H9 (cell line): Measurements from ENCODE around the gene ARRB1. TPM values are rescaled to one million over a fixed set of nuclear protein-coding genes. Genes with fewer than 3 reads are reported as not detected.

Experiments used
- DNase-seq: peaks from one replicate; pipeline ENCODE4 v3.0.0-alpha.2; 2017
- H2AFZ ChIP-seq: one replicate; pipeline ENCODE4 v1.6.1; 2013; ENCODE audit warnings: mild to moderate bottlenecking, low read length, control low read depth, moderate library complexity
- H2AK5ac ChIP-seq: 2 replicates; pipeline ENCODE4 v1.6.1; 2013; ENCODE audit warnings: low read length, control low read depth, mixed read lengths; ENCODE audit not compliant: insufficient read length
- H2BK120ac ChIP-seq: one replicate; pipeline ENCODE4 v1.6.1; 2013; ENCODE audit warnings: low read depth, mild to moderate bottlenecking, low read length, control low read depth, inconsistent platforms; ENCODE audit not compliant: poor library complexity, severe bottlenecking
- H2BK12ac ChIP-seq: 2 replicates; pipeline ENCODE4 v1.6.1; 2013; ENCODE audit warnings: low read length, control low read depth, mixed read lengths, low read depth; ENCODE audit not compliant: insufficient read length
- H2BK15ac ChIP-seq: 2 replicates; pipeline ENCODE4 v1.6.1; 2013; ENCODE audit warnings: low read depth, low read length, control low read depth
- H2BK20ac ChIP-seq: one replicate; pipeline ENCODE4 v1.6.1; 2013; ENCODE audit warnings: low read depth, mild to moderate bottlenecking, low read length, control low read depth, inconsistent platforms; ENCODE audit not compliant: poor library complexity, severe bottlenecking
- H2BK5ac ChIP-seq: 2 replicates; pipeline ENCODE4 v1.6.1; 2013; ENCODE audit warnings: low read length, control low read depth, mixed read lengths; ENCODE audit not compliant: insufficient read length
- H3K14ac ChIP-seq: 2 replicates; pipeline ENCODE4 v1.6.1; 2013; ENCODE audit warnings: low read length, control low read depth; ENCODE audit not compliant: insufficient read depth
- H3K18ac ChIP-seq: 2 replicates; pipeline ENCODE4 v1.6.1; 2013; ENCODE audit warnings: low read depth, mild to moderate bottlenecking, mixed read lengths, low read length, control low read depth; ENCODE audit not compliant: insufficient read length
- H3K23ac ChIP-seq: 2 replicates; pipeline ENCODE4 v1.6.1; 2013; ENCODE audit warnings: low read length, control low read depth, mixed read lengths, low read depth; ENCODE audit not compliant: insufficient read length
- H3K23me2 ChIP-seq: 2 replicates; pipeline ENCODE4 v1.6.1; 2013; ENCODE audit warnings: low read depth, mild to moderate bottlenecking, mixed read lengths, low read length, control low read depth; ENCODE audit not compliant: insufficient read length, poor library complexity, severe bottlenecking
- H3K27ac ChIP-seq: 2 replicates; pipeline ENCODE4 v1.5.1; 2013; ENCODE audit warnings: low read length, control low read depth, mixed read lengths, low read depth; ENCODE audit not compliant: insufficient read length
- H3K27me3 ChIP-seq: 2 replicates; pipeline ENCODE4 v1.6.1; 2013; ENCODE audit warnings: low read length, control low read depth, inconsistent platforms; ENCODE audit not compliant: insufficient read depth
- H3K4ac ChIP-seq: 2 replicates; pipeline ENCODE4 v1.6.1; 2013; ENCODE audit warnings: low read depth, mild to moderate bottlenecking, control low read depth, inconsistent platforms, low read length, moderate library complexity
- H3K4me1 ChIP-seq: 2 replicates; pipeline ENCODE4 v1.6.1; 2013; ENCODE audit warnings: low read length, control low read depth, inconsistent platforms; ENCODE audit not compliant: insufficient read depth
- H3K4me2 ChIP-seq: 2 replicates; pipeline ENCODE4 v1.6.1; 2013; ENCODE audit warnings: low read length, control low read depth, mixed read lengths; ENCODE audit not compliant: insufficient read length, insufficient read depth
- H3K56ac ChIP-seq: 2 replicates; pipeline ENCODE4 v1.6.1; 2013; ENCODE audit warnings: low read depth, mild to moderate bottlenecking, mixed read lengths, low read length, control low read depth; ENCODE audit not compliant: insufficient read length
- H3K79me1 ChIP-seq: 2 replicates; pipeline ENCODE4 v1.6.1; 2013; ENCODE audit warnings: low read depth, mild to moderate bottlenecking, moderate library complexity, low read length, control low read depth, inconsistent platforms; ENCODE audit not compliant: insufficient read depth, poor library complexity, severe bottlenecking
- H3K79me2 ChIP-seq: 2 replicates; pipeline ENCODE4 v1.6.1; 2013; ENCODE audit warnings: low read length, control low read depth, inconsistent platforms; ENCODE audit not compliant: insufficient read depth
- H3K9ac ChIP-seq: 2 replicates; pipeline ENCODE4 v1.6.1; 2013; ENCODE audit warnings: low read length, control low read depth, mixed read lengths; ENCODE audit not compliant: insufficient read length; ENCODE audit errors: extremely low read depth
- H3K9me3 ChIP-seq: one replicate; pipeline ENCODE4 v1.6.1; 2013; ENCODE audit warnings: low read depth, low read length, inconsistent platforms; ENCODE audit not compliant: control insufficient read depth
- H3T11ph ChIP-seq: one replicate; pipeline ENCODE4 v1.6.1; 2013; ENCODE audit warnings: mild to moderate bottlenecking, low read length, control low read depth, inconsistent platforms
- H4K20me1 ChIP-seq: one replicate; pipeline ENCODE4 v1.6.1; 2013; ENCODE audit not compliant: control insufficient read depth, insufficient read length, insufficient read depth
- H4K5ac ChIP-seq: 2 replicates; pipeline ENCODE4 v1.6.1; 2013; ENCODE audit warnings: low read depth, mild to moderate bottlenecking, mixed read lengths, low read length, control low read depth; ENCODE audit not compliant: insufficient read length
- H4K8ac ChIP-seq: replicated peaks from 2 replicates; pipeline ENCODE4 v1.6.1; 2013; ENCODE audit warnings: low read length, control low read depth, mixed read lengths, low read depth; ENCODE audit not compliant: insufficient read length
- H4K91ac ChIP-seq: 2 replicates; pipeline ENCODE4 v1.6.1; 2013; ENCODE audit warnings: low read depth, mild to moderate bottlenecking, moderate library complexity, mixed read lengths, low read length, control low read depth; ENCODE audit not compliant: insufficient read length
- H3K27ac Mint-ChIP-seq, 3 experiments: 2 replicates in 2 of 3; 3 replicates in 1 of 3; pipeline ENCODE4 v1.8.0; 2020 to 2021; ENCODE audit warnings: mixed read lengths in 3 of 3, mild to moderate bottlenecking in 1 of 3, moderate library complexity in 1 of 3
- H3K27me3 Mint-ChIP-seq: 2 replicates; pipeline ENCODE4 v1.8.0; 2021; ENCODE audit warnings: low read depth, mild to moderate bottlenecking, moderate library complexity, mixed read lengths
- H3K36me3 Mint-ChIP-seq, 3 experiments: 2 replicates in 2 of 3; 3 replicates in 1 of 3; pipeline ENCODE4 v1.8.0; 2020 to 2021; ENCODE audit warnings: low read depth in 3 of 3, mixed read lengths in 3 of 3; ENCODE audit not compliant: insufficient read depth in 1 of 3
- H3K4me1 Mint-ChIP-seq, 2 experiments: 2 replicates each; pipeline ENCODE4 v1.8.0; 2020; ENCODE audit warnings: mixed read lengths in 2 of 2
- H3K4me3 Mint-ChIP-seq, 2 experiments: 2 replicates in 1 of 2; 3 replicates in 1 of 2; pipeline ENCODE4 v1.8.0; 2020 to 2021; ENCODE audit warnings: mild to moderate bottlenecking in 2 of 2, mixed read lengths in 2 of 2, moderate library complexity in 1 of 2
- H3K9me3 Mint-ChIP-seq, 2 experiments: 2 replicates in 1 of 2; 3 replicates in 1 of 2; pipeline ENCODE4 v1.8.0; 2020; ENCODE audit warnings: mild to moderate bottlenecking in 2 of 2, mixed read lengths in 2 of 2, moderate library complexity in 1 of 2
- WGBS: extraction: QIAGEN DNeasy Blood & Tissue Kit; methylation state at CpG from one replicate; pipeline ENCODE4 v1.1.7; 2013; ENCODE audit warnings: missing lambda C conversion rate, low lambda C conversion rate, mixed read lengths; ENCODE audit not compliant: insufficient read length; ENCODE audit errors: extremely low coverage; 5-methylcytosine and 5-hydroxymethylcytosine counted together
- total RNA-seq: library from RNA; stranded (reverse); gene quantifications from 2 replicates; pipeline ENCODE4 v1.2.1, GENCODE V29; 2021
- TF ChIP-seq, protein P1 (sequence below): fragments of 200-600 bp; sonication (generic); conservative IDR thresholded peaks from 3 replicates; pipeline ENCODE4 v1.8.0; 2021; ENCODE audit warnings: antibody characterized with exemption, mild to moderate bottlenecking

The ARRB1 gene
- total RNA-seq, 1 experiment from 2014 or later = 20.6 TPM

- H2BK20ac ChIP-seq = no peak overlapping the region
- WGBS = no CpG with 5 or more reads among the region's 3 CpGs
- no peak overlapping the region for H4K91ac ChIP-seq
- H3K18ac ChIP-seq = no peak overlapping the region
- H2BK5ac ChIP-seq = no peak overlapping the region
- no peaks in the 10 kb centered on the region for H3K23me2 ChIP-seq
- no peak overlapping the region for H2BK120ac ChIP-seq
- no peak overlapping the region for H2AK5ac ChIP-seq
- no peak overlapping the region for H3K9ac ChIP-seq
- no peaks in the 10 kb centered on the region for H3K27me3 ChIP-seq
- no peak for DNase-seq
- Mint-ChIP-seq H3K4me3 (no peak overlapping the region), H3K36me3 (peaks cover 0 to 3% (median 3%) of the 10 kb centered on the region in 3 experiments; a peak in 5 of 7 replicates), H3K27me3 (no peaks in the 10 kb centered on the region), H3K4me1 (peaks cover 28 to 52% of the 10 kb centered on the region in 2 experiments), H3K27ac (0 out of 7 replicates have a peak overlapping the region, but pooled peaks of 1 of the 3 experiments have one; percentile 21), H3K9me3 (peaks cover 0 to 2% of the 10 kb centered on the region in 2 experiments; a peak in 3 of 5 replicates)
- no peak overlapping the region for H3K4me2 ChIP-seq
- TF ChIP-seq, protein P1, sequence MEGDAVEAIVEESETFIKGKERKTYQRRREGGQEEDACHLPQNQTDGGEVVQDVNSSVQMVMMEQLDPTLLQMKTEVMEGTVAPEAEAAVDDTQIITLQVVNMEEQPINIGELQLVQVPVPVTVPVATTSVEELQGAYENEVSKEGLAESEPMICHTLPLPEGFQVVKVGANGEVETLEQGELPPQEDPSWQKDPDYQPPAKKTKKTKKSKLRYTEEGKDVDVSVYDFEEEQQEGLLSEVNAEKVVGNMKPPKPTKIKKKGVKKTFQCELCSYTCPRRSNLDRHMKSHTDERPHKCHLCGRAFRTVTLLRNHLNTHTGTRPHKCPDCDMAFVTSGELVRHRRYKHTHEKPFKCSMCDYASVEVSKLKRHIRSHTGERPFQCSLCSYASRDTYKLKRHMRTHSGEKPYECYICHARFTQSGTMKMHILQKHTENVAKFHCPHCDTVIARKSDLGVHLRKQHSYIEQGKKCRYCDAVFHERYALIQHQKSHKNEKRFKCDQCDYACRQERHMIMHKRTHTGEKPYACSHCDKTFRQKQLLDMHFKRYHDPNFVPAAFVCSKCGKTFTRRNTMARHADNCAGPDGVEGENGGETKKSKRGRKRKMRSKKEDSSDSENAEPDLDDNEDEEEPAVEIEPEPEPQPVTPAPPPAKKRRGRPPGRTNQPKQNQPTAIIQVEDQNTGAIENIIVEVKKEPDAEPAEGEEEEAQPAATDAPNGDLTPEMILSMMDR = no peak
- no peak overlapping the region for H2BK12ac ChIP-seq
- H4K5ac ChIP-seq = no peak overlapping the region
- no peak overlapping the region for H3K4ac ChIP-seq
- H3K27ac ChIP-seq = no peak overlapping the region
- H3K79me2 ChIP-seq = no peaks in the 10 kb centered on the region
- H3K79me1 ChIP-seq = no peaks in the 10 kb centered on the region
- no peak overlapping the region for H2AFZ ChIP-seq
- H3K14ac ChIP-seq = no peak overlapping the region
- no peak overlapping the region for H3K23ac ChIP-seq
- H3K4me1 ChIP-seq = peaks cover 10% of the 10 kb centered on the region; the same call in 1 of the 2 replicates
- H3T11ph ChIP-seq = no peak overlapping the region
- no peak overlapping the region for H3K56ac ChIP-seq
- no peaks in the 10 kb centered on the region for H3K9me3 ChIP-seq
- H4K8ac ChIP-seq = no peak overlapping the region
- no peak overlapping the region for H2BK15ac ChIP-seq
- no peaks in the 10 kb centered on the region for H4K20me1 ChIP-seq
Observed at GRCh38 chr11:75326439-75326810, 25.0 kb downstream of the ARRB1 start.
